GM21528 (cell line): ENCODE measurements around the gene AGPAT4.

Experiments used
- ATAC-seq: cut with Tn5 transposase; IDR thresholded peaks from one replicate; pipeline ENCODE4 v1.9.1; 2021; ENCODE audit warnings: mild to moderate bottlenecking, moderate library complexity; ENCODE audit not compliant: unreplicated experiment, low FRiP score

AGPAT4 gene

GRCh38 chr6:161257793-161258457 is 15.9 kb downstream of the AGPAT4 start:
- no peak for ATAC-seq

GRCh38 chr6:161256407-161256806 is 17.5 kb downstream of the AGPAT4 start:
- ATAC-seq: no peak

- ATAC-seq: no peak
Measured at GRCh38 chr6:161255518-161255917, 18.3 kb downstream of the AGPAT4 start.

GRCh38 chr6:161254464-161255253 is 19.2 kb downstream of the AGPAT4 start:
- no peak for ATAC-seq

- ATAC-seq: no peak
Measured at GRCh38 chr6:161254126-161254463, 19.8 kb downstream of the AGPAT4 start.

- no peak for ATAC-seq
Measured at GRCh38 chr6:161251345-161251744, 22.5 kb downstream of the AGPAT4 start.

- no peak for ATAC-seq
Measured at GRCh38 chr6:161249327-161249726, 24.5 kb downstream of the AGPAT4 start.

- ATAC-seq: no peak
Measured at GRCh38 chr6:161246725-161247124, 27.1 kb downstream of the AGPAT4 start.

GRCh38 chr6:161245363-161245762 is 28.5 kb downstream of the AGPAT4 start:
- ATAC-seq: no peak

- ATAC-seq: no peak
Measured at GRCh38 chr6:161244725-161245124, 29.1 kb downstream of the AGPAT4 start.

GRCh38 chr6:161242779-161243693 is 30.8 kb downstream of the AGPAT4 start:
- ATAC-seq: no peak

- no peak for ATAC-seq
Measured at GRCh38 chr6:161242113-161242512, 31.7 kb downstream of the AGPAT4 start.

GRCh38 chr6:161239001-161239400 is 34.9 kb downstream of the AGPAT4 start:
- no peak for ATAC-seq

GRCh38 chr6:161238500-161238899 is 35.4 kb downstream of the AGPAT4 start:
- no peak for ATAC-seq

- ATAC-seq: no peak
Measured at GRCh38 chr6:161238081-161238480, 35.8 kb downstream of the AGPAT4 start.

- no peak for ATAC-seq
Measured at GRCh38 chr6:161237176-161237575, 36.7 kb downstream of the AGPAT4 start.

- ATAC-seq: no peak
Measured at GRCh38 chr6:161235776-161236633, 37.9 kb downstream of the AGPAT4 start.

- no peak for ATAC-seq
Measured at GRCh38 chr6:161233986-161234661, 39.7 kb downstream of the AGPAT4 start.

- no peak for ATAC-seq
Measured at GRCh38 chr6:161232467-161232866, 41.4 kb downstream of the AGPAT4 start.

GRCh38 chr6:161232010-161232409 is 41.9 kb downstream of the AGPAT4 start:
- ATAC-seq: no peak
